AG10803 (cell line): Measurements from ENCODE around the gene INPP5B.
"Not testable (repeated sequence)": the region's sequence is repeated elsewhere in the genome, so short reads cannot be mapped to it uniquely, and the experiment has no call there.

Source experiments
- DNase-seq: peaks from one replicate; pipeline ENCODE4 v3.0.0; 2010; ENCODE audit warnings: low read depth
- H3K4me3 ChIP-seq: 2 replicates; pipeline ENCODE4 v1.5.1; 2011; ENCODE audit warnings: mild to moderate bottlenecking, low read length, control low read depth
- CTCF ChIP-seq: conservative IDR thresholded peaks from 2 replicates; pipeline ENCODE4 v1.5.1; 2011; ENCODE audit warnings: mild to moderate bottlenecking, low read length, control low read depth, inconsistent platforms

INPP5B gene

GRCh38 chr1:37940299-37940947, 6.4 kb downstream of the INPP5B start:
- H3K4me3 ChIP-seq = no peak overlapping the region
- TF ChIP-seq CTCF = no peak
- no peak for DNase-seq

GRCh38 chr1:37936760-37937159, 10.1 kb downstream of the INPP5B start:
- H3K4me3 ChIP-seq = not testable (repeated sequence)

GRCh38 chr1:37932759-37933158, 14.1 kb downstream of the INPP5B start:
- H3K4me3 ChIP-seq = no peak overlapping the region
- TF ChIP-seq CTCF = no peak
- DNase-seq = peak; percentile 38

More at GRCh38 chr1:37936760-37937159, 10.1 kb downstream of the INPP5B start:
- not testable (repeated sequence) for DNase-seq

GRCh38 chr1:37931361-37932158, 15.3 kb downstream of the INPP5B start:
- no peak; the same call in 1 of the 2 replicates for TF ChIP-seq CTCF
- DNase-seq = peak; percentile 88
- peak overlapping the region; percentile 58 for H3K4me3 ChIP-seq

- peak overlapping the region; percentile 55 for H3K4me3 ChIP-seq
- DNase-seq = no peak
- no peak for TF ChIP-seq CTCF
These were observed 15.8 kb downstream of the INPP5B start for GRCh38 chr1:37931102-37931360.

- peak; percentile 7 for DNase-seq
- TF ChIP-seq CTCF = no peak
- no peak overlapping the region for H3K4me3 ChIP-seq
These were observed 16.4 kb downstream of the INPP5B start for GRCh38 chr1:37930246-37931101.

- TF ChIP-seq CTCF = no peak
- H3K4me3 ChIP-seq = no peak overlapping the region
- no peak for DNase-seq
These were observed 20.6 kb downstream of the INPP5B start for GRCh38 chr1:37926038-37926924.
